H9 (cell line): ENCODE results near the gene MAGI1. TPM values are rescaled to one million over a fixed set of nuclear protein-coding genes. Genes with fewer than 3 reads are reported as not detected.

ENCODE experiments used
- DNase-seq: peaks from one replicate; pipeline ENCODE4 v3.0.0-alpha.2; 2017
- H2AFZ ChIP-seq: one replicate; pipeline ENCODE4 v1.6.1; 2013; ENCODE audit warnings: mild to moderate bottlenecking, low read length, control low read depth, moderate library complexity
- H2AK5ac ChIP-seq: 2 replicates; pipeline ENCODE4 v1.6.1; 2013; ENCODE audit warnings: low read length, control low read depth, mixed read lengths; ENCODE audit not compliant: insufficient read length
- H2BK120ac ChIP-seq: one replicate; pipeline ENCODE4 v1.6.1; 2013; ENCODE audit warnings: low read depth, mild to moderate bottlenecking, low read length, control low read depth, inconsistent platforms; ENCODE audit not compliant: poor library complexity, severe bottlenecking
- H2BK12ac ChIP-seq: 2 replicates; pipeline ENCODE4 v1.6.1; 2013; ENCODE audit warnings: low read length, control low read depth, mixed read lengths, low read depth; ENCODE audit not compliant: insufficient read length
- H2BK15ac ChIP-seq: 2 replicates; pipeline ENCODE4 v1.6.1; 2013; ENCODE audit warnings: low read depth, low read length, control low read depth
- H2BK20ac ChIP-seq: one replicate; pipeline ENCODE4 v1.6.1; 2013; ENCODE audit warnings: low read depth, mild to moderate bottlenecking, low read length, control low read depth, inconsistent platforms; ENCODE audit not compliant: poor library complexity, severe bottlenecking
- H2BK5ac ChIP-seq: 2 replicates; pipeline ENCODE4 v1.6.1; 2013; ENCODE audit warnings: low read length, control low read depth, mixed read lengths; ENCODE audit not compliant: insufficient read length
- H3K14ac ChIP-seq: 2 replicates; pipeline ENCODE4 v1.6.1; 2013; ENCODE audit warnings: low read length, control low read depth; ENCODE audit not compliant: insufficient read depth
- H3K18ac ChIP-seq: 2 replicates; pipeline ENCODE4 v1.6.1; 2013; ENCODE audit warnings: low read depth, mild to moderate bottlenecking, mixed read lengths, low read length, control low read depth; ENCODE audit not compliant: insufficient read length
- H3K23ac ChIP-seq: 2 replicates; pipeline ENCODE4 v1.6.1; 2013; ENCODE audit warnings: low read length, control low read depth, mixed read lengths, low read depth; ENCODE audit not compliant: insufficient read length
- H3K23me2 ChIP-seq: 2 replicates; pipeline ENCODE4 v1.6.1; 2013; ENCODE audit warnings: low read depth, mild to moderate bottlenecking, mixed read lengths, low read length, control low read depth; ENCODE audit not compliant: insufficient read length, poor library complexity, severe bottlenecking
- H3K27ac ChIP-seq: 2 replicates; pipeline ENCODE4 v1.5.1; 2013; ENCODE audit warnings: low read length, control low read depth, mixed read lengths, low read depth; ENCODE audit not compliant: insufficient read length
- H3K27me3 ChIP-seq: 2 replicates; pipeline ENCODE4 v1.6.1; 2013; ENCODE audit warnings: low read length, control low read depth, inconsistent platforms; ENCODE audit not compliant: insufficient read depth
- H3K4ac ChIP-seq: 2 replicates; pipeline ENCODE4 v1.6.1; 2013; ENCODE audit warnings: low read depth, mild to moderate bottlenecking, control low read depth, inconsistent platforms, low read length, moderate library complexity
- H3K4me1 ChIP-seq: 2 replicates; pipeline ENCODE4 v1.6.1; 2013; ENCODE audit warnings: low read length, control low read depth, inconsistent platforms; ENCODE audit not compliant: insufficient read depth
- H3K4me2 ChIP-seq: 2 replicates; pipeline ENCODE4 v1.6.1; 2013; ENCODE audit warnings: low read length, control low read depth, mixed read lengths; ENCODE audit not compliant: insufficient read length, insufficient read depth
- H3K56ac ChIP-seq: 2 replicates; pipeline ENCODE4 v1.6.1; 2013; ENCODE audit warnings: low read depth, mild to moderate bottlenecking, mixed read lengths, low read length, control low read depth; ENCODE audit not compliant: insufficient read length
- H3K79me1 ChIP-seq: 2 replicates; pipeline ENCODE4 v1.6.1; 2013; ENCODE audit warnings: low read depth, mild to moderate bottlenecking, moderate library complexity, low read length, control low read depth, inconsistent platforms; ENCODE audit not compliant: insufficient read depth, poor library complexity, severe bottlenecking
- H3K79me2 ChIP-seq: 2 replicates; pipeline ENCODE4 v1.6.1; 2013; ENCODE audit warnings: low read length, control low read depth, inconsistent platforms; ENCODE audit not compliant: insufficient read depth
- H3K9ac ChIP-seq: 2 replicates; pipeline ENCODE4 v1.6.1; 2013; ENCODE audit warnings: low read length, control low read depth, mixed read lengths; ENCODE audit not compliant: insufficient read length; ENCODE audit errors: extremely low read depth
- H3K9me3 ChIP-seq: one replicate; pipeline ENCODE4 v1.6.1; 2013; ENCODE audit warnings: low read depth, low read length, inconsistent platforms; ENCODE audit not compliant: control insufficient read depth
- H3T11ph ChIP-seq: one replicate; pipeline ENCODE4 v1.6.1; 2013; ENCODE audit warnings: mild to moderate bottlenecking, low read length, control low read depth, inconsistent platforms
- H4K20me1 ChIP-seq: one replicate; pipeline ENCODE4 v1.6.1; 2013; ENCODE audit not compliant: control insufficient read depth, insufficient read length, insufficient read depth
- H4K5ac ChIP-seq: 2 replicates; pipeline ENCODE4 v1.6.1; 2013; ENCODE audit warnings: low read depth, mild to moderate bottlenecking, mixed read lengths, low read length, control low read depth; ENCODE audit not compliant: insufficient read length
- H4K8ac ChIP-seq: replicated peaks from 2 replicates; pipeline ENCODE4 v1.6.1; 2013; ENCODE audit warnings: low read length, control low read depth, mixed read lengths, low read depth; ENCODE audit not compliant: insufficient read length
- H4K91ac ChIP-seq: 2 replicates; pipeline ENCODE4 v1.6.1; 2013; ENCODE audit warnings: low read depth, mild to moderate bottlenecking, moderate library complexity, mixed read lengths, low read length, control low read depth; ENCODE audit not compliant: insufficient read length
- H3K27ac Mint-ChIP-seq, 3 experiments: 2 replicates in 2 of 3; 3 replicates in 1 of 3; pipeline ENCODE4 v1.8.0; 2020 to 2021; ENCODE audit warnings: mixed read lengths in 3 of 3, mild to moderate bottlenecking in 1 of 3, moderate library complexity in 1 of 3
- H3K27me3 Mint-ChIP-seq: 2 replicates; pipeline ENCODE4 v1.8.0; 2021; ENCODE audit warnings: low read depth, mild to moderate bottlenecking, moderate library complexity, mixed read lengths
- H3K36me3 Mint-ChIP-seq, 3 experiments: 2 replicates in 2 of 3; 3 replicates in 1 of 3; pipeline ENCODE4 v1.8.0; 2020 to 2021; ENCODE audit warnings: low read depth in 3 of 3, mixed read lengths in 3 of 3; ENCODE audit not compliant: insufficient read depth in 1 of 3
- H3K4me1 Mint-ChIP-seq, 2 experiments: 2 replicates each; pipeline ENCODE4 v1.8.0; 2020; ENCODE audit warnings: mixed read lengths in 2 of 2
- H3K4me3 Mint-ChIP-seq, 2 experiments: 2 replicates in 1 of 2; 3 replicates in 1 of 2; pipeline ENCODE4 v1.8.0; 2020 to 2021; ENCODE audit warnings: mild to moderate bottlenecking in 2 of 2, mixed read lengths in 2 of 2, moderate library complexity in 1 of 2
- H3K9me3 Mint-ChIP-seq, 2 experiments: 2 replicates in 1 of 2; 3 replicates in 1 of 2; pipeline ENCODE4 v1.8.0; 2020; ENCODE audit warnings: mild to moderate bottlenecking in 2 of 2, mixed read lengths in 2 of 2, moderate library complexity in 1 of 2
- CTCF ChIP-seq: fragments of 200-600 bp; sonication (generic); conservative IDR thresholded peaks from 3 replicates; pipeline ENCODE4 v1.8.0; 2021; ENCODE audit warnings: antibody characterized with exemption, mild to moderate bottlenecking
- WGBS: extraction: QIAGEN DNeasy Blood & Tissue Kit; methylation state at CpG from one replicate; pipeline ENCODE4 v1.1.7; 2013; ENCODE audit warnings: missing lambda C conversion rate, low lambda C conversion rate, mixed read lengths; ENCODE audit not compliant: insufficient read length; ENCODE audit errors: extremely low coverage; 5-methylcytosine and 5-hydroxymethylcytosine counted together
- total RNA-seq: library from RNA; stranded (reverse); gene quantifications from 2 replicates; pipeline ENCODE4 v1.2.1, GENCODE V29; 2021

MAGI1 gene
- total RNA-seq, 1 experiment from 2014 or later, result 65.7 TPM

GRCh38 chr3:66033241-66034138 lies 5.2 kb downstream of the MAGI1 start:
- 0 out of 5 replicates have a peak overlapping the region, but pooled peaks of 1 of the 2 experiments have one; percentile 53 for H3K4me3 Mint-ChIP-seq
- H3K4me1 Mint-ChIP-seq, result peaks cover 46 to 54% of the 10 kb centered on the region in 2 experiments
- H3K23me2 ChIP-seq, result peaks cover 24% of the 10 kb centered on the region
- H3K27ac ChIP-seq, result no peak overlapping the region
- peaks cover 8% of the 10 kb centered on the region; the same call in 1 of the 2 replicates for H3K4me1 ChIP-seq
- no peaks in the 10 kb centered on the region for H3K9me3 ChIP-seq
- peaks cover 3% of the 10 kb centered on the region for H3K79me1 ChIP-seq
- H3K27me3 Mint-ChIP-seq, result no peaks in the 10 kb centered on the region
- H3K9me3 Mint-ChIP-seq, result no peaks in the 10 kb centered on the region
- no peak overlapping the region for H2BK5ac ChIP-seq
- no peak overlapping the region for H3K23ac ChIP-seq
- DNase-seq, result no peak
- H2BK15ac ChIP-seq, result no peak overlapping the region
- no peak for TF ChIP-seq CTCF
- H3K79me2 ChIP-seq, result peaks cover 30% of the 10 kb centered on the region; the same call in 1 of the 2 replicates
- H4K91ac ChIP-seq, result no peak overlapping the region
- no peaks in the 10 kb centered on the region for H3K27me3 ChIP-seq
- H3K4me2 ChIP-seq, result no peak overlapping the region
- H4K8ac ChIP-seq, result no peak overlapping the region
- peak overlapping the region in 2 of 3 experiments; percentile 66 to 77; a peak in 5 of 7 replicates for H3K27ac Mint-ChIP-seq
- H2BK120ac ChIP-seq, result no peak overlapping the region
- no peak overlapping the region for H2AK5ac ChIP-seq
- H3K14ac ChIP-seq, result peak overlapping the region; percentile 39
- H3K36me3 Mint-ChIP-seq, result peaks cover 3 to 10% (median 6%) of the 10 kb centered on the region in 3 experiments; a peak in 4 of 7 replicates
- no peak overlapping the region for H3T11ph ChIP-seq
- no peak overlapping the region for H2BK20ac ChIP-seq
- no peak overlapping the region for H2BK12ac ChIP-seq
- H3K18ac ChIP-seq, result no peak overlapping the region
- H4K5ac ChIP-seq, result no peak overlapping the region
- H2AFZ ChIP-seq, result no peak overlapping the region
- H3K9ac ChIP-seq, result no peak overlapping the region
- WGBS, result no CpG with 5 or more reads among the region's 3 CpGs
- no peaks in the 10 kb centered on the region for H4K20me1 ChIP-seq
- no peak overlapping the region for H3K56ac ChIP-seq
- H3K4ac ChIP-seq, result no peak overlapping the region
